Subcutaneous abdominal adipose tissue (tissue), 5 donors: ENCODE measurements around the gene DNMT1.

Source experiments
- H3K27ac ChIP-seq: one replicate; pipeline ENCODE4 v1.7.0; 2013; ENCODE audit warnings: low read depth, mild to moderate bottlenecking, inconsistent platforms, low read length, moderate library complexity
- H3K27me3 ChIP-seq, 5 donors: one replicate each; pipeline ENCODE4 v1.7.0; 2013; ENCODE audit warnings: low read length in 5 of 5, inconsistent platforms in 1 of 5; ENCODE audit not compliant: control insufficient read depth in 5 of 5, insufficient read depth in 4 of 5
- H3K36me3 ChIP-seq, 5 donors: one replicate each; pipeline ENCODE4 v1.7.0; 2013; ENCODE audit warnings: low read length in 5 of 5; ENCODE audit not compliant: control insufficient read depth in 5 of 5, insufficient read depth in 5 of 5
- H3K4me1 ChIP-seq, 5 donors: one replicate each; pipeline ENCODE4 v1.7.0; 2013; ENCODE audit warnings: low read length in 5 of 5, mild to moderate bottlenecking in 3 of 5, moderate library complexity in 1 of 5; ENCODE audit not compliant: control insufficient read depth in 5 of 5, insufficient read depth in 5 of 5
- H3K4me3 ChIP-seq, 5 donors: one replicate each; pipeline ENCODE4 v1.7.0; 2013; ENCODE audit warnings: low read length in 5 of 5, low read depth in 1 of 5
- H3K9ac ChIP-seq, 5 donors: one replicate each; pipeline ENCODE4 v1.7.0; 2013; ENCODE audit warnings: low read length in 5 of 5, mild to moderate bottlenecking in 4 of 5, moderate library complexity in 3 of 5
- H3K9me3 ChIP-seq, 5 donors: one replicate each; pipeline ENCODE4 v1.7.0; 2013; ENCODE audit warnings: low read length in 5 of 5; ENCODE audit not compliant: control insufficient read depth in 5 of 5
- donor health status: healthy.
- donor health status: healthy.
- donor health status: healthy.
- donor health status: healthy.
- donor health status: healthy.

DNMT1 gene

DNA sequence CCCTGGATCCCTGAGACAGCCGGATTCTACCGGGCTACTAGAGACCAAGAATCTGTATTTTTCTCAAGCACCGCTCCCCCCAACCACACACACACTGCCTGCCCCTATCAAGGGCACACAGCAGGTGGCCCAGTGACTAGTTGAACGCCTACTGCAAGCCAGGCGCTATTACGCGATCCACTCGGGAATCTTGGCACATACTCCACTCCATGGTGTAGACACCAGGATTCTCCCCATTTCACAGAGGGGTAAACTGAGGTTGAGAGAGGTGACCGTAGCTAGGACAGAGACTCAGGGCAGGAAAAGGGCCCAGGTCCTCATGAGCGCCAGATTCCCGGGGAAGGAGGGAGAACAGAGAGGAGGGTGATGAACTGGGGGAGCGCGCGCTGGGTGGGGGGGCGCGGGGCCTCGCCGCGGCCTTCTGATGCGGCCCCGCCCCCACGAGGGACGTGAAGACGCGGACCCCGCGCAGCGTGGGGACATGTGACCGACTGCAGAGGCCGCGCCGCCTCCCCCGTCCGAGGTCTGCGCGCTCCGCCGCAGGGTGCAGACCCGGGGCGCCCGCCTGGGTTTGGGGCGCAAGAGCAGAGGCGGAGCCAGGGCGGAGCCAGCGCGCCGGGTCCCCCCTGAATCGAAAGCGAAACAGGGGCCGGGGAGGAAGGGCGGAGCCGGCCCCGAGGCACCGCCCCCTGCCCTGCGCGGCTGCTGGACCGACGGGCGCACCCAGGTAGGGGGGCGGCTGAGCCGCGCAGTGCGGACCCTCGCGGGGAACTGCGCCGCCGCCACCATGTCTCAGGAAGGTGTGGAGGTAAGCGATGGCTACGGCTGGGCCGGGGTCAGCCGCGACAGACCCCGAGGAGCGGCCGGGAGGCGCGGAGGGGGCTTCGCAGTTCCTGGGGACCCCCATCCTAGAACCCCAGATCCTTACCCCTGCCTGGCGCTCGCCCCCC is 108.8 kb downstream of the DNMT1 start, which contains the start of gene SHFL:
TSS of gene SHFL (plus strand) at position 677 of the 950 bp plus-strand sequence. CDS start at position 788, 111 bp downstream.
- Histone ChIP-seq H3K36me3 (peaks cover 0 to 16% (median 14%) of the 10 kb centered on the region in 5 donors), H3K27me3 (peaks cover 0 to 3% (median 0%) of the 10 kb centered on the region in 5 donors), H3K9ac (peak within 1 kb of the TSS in 4 of 5 donors; percentile 82 to 90 (median 86)), H3K27ac (peak within 1 kb of the TSS; percentile 70), H3K4me3 (peak within 1 kb of the TSS; percentile 66 to 91 (median 87)), H3K9me3 (peaks cover 0 to 2% (median 0%) of the 10 kb centered on the region in 5 donors), H3K4me1 (peaks cover 0 to 17% (median 16%) of the 10 kb centered on the region in 5 donors)

DNA sequence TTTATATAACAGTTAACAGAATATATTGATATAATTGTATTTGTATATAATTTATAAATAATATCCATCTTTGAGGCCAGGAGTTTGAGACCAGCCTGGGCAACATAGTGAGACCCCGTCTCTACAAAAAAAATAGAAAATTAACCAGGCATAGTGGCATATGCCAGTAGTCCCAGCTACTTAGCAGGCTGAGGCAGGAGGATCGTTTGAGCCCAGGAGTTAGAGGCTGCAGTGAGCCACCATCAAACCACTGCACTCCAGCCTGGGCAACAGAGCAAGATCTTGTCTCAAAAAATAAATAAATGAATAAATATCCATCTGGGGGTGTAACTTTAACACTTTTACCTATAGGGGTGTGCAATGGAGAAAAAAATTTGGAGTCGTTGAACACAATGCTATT is 110.0 kb downstream of the DNMT1 start:
- H3K4me1 ChIP-seq = peaks cover 0 to 17% (median 16%) of the 10 kb centered on the region in 5 donors
- H3K27ac ChIP-seq = no peak overlapping the region
- H3K4me3 ChIP-seq = no peak overlapping the region
- no peaks in the 10 kb centered on the region for H3K9me3 ChIP-seq
- H3K36me3 ChIP-seq = peaks cover 0 to 10% (median 8%) of the 10 kb centered on the region in 5 donors
- H3K27me3 ChIP-seq = peaks cover 0 to 3% (median 0%) of the 10 kb centered on the region in 5 donors
- no peak overlapping the region for H3K9ac ChIP-seq

DNA sequence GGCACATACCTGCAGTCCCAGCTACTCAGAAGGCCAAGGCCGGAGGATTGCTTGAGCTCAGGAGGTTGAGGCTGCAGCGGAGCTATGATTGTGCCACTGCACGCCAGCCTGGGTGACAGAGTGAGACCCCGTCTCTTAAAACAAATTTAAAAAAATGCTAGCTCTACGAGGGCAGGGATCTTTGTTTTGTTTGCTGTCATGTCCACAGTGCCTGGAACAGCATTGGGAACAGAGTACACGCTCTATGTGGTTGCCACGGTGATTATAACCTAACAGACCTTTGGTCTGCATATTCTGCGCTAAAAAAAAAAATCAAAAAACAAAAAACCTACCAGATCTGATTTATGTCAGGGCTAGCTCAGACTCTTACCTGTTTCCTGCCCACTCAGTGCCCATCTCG is 110.8 kb downstream of the DNMT1 start:
- Histone ChIP-seq H3K4me3 (no peak overlapping the region), H3K9me3 (no peaks in the 10 kb centered on the region), H3K27ac (no peak overlapping the region), H3K9ac (no peak overlapping the region), H3K27me3 (peaks cover 0 to 3% (median 0%) of the 10 kb centered on the region in 5 donors), H3K36me3 (peaks cover 0 to under 1% (median under 1%) of the 10 kb centered on the region in 5 donors), H3K4me1 (peaks cover 0 to 17% (median 16%) of the 10 kb centered on the region in 5 donors)
